GM19328 (cell line): Measurements from ENCODE around the gene SETD1B.
"Not testable (repeated sequence)": the region's sequence is repeated elsewhere in the genome, so short reads cannot be mapped to it uniquely, and the experiment has no call there.

ENCODE experiments used
- ATAC-seq: cut with Tn5 transposase; IDR thresholded peaks from one replicate; pipeline ENCODE4 v1.9.1; 2021; ENCODE audit warnings: mild to moderate bottlenecking, moderate library complexity; ENCODE audit not compliant: unreplicated experiment

The SETD1B gene

DNA sequence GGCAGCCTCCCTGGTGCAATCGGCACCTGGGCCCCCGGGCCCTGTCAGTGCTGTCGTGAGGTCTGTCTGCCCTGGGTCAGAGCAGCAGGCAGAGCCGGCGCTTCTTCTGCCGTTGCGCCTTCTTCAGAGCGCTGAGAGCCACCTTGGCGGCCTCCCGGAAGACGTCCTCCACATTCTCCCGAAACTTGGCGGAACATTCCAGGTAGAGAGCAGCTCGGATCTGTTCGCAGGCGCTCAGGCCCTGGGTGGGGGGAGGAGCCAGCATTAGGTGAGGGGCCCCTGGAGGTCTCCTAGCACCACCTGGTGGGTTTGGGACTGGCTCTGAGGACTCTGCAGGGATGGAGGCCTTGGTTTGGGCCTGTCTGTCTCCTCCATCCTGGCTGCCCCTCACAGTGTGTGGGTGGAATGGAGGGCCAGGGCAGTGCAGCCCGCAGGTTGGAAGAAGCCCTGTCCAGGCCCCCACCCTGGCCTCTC, 24.4 kb upstream of the SETD1B start:
- no peak for ATAC-seq

DNA sequence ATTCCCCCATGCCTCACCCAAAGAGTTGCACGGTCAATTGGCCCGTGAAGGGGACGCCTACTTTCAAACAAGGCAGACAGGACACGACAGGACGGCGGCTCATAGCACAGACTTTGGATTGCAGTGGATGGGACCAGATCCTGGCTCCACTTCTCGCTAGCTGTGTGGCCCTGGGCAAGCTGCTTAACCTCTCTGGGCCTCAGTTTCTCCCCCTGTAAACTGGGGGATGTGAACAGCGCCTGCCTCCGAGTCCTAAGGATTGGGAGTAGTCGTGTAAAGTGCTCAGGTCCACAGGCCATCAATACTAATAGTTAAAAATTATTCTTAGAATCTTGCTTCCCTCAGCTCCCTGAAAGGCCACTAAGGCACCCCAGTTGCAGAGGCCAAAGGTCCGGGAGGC, 23.4 kb upstream of the SETD1B start:
- ATAC-seq: no peak

DNA sequence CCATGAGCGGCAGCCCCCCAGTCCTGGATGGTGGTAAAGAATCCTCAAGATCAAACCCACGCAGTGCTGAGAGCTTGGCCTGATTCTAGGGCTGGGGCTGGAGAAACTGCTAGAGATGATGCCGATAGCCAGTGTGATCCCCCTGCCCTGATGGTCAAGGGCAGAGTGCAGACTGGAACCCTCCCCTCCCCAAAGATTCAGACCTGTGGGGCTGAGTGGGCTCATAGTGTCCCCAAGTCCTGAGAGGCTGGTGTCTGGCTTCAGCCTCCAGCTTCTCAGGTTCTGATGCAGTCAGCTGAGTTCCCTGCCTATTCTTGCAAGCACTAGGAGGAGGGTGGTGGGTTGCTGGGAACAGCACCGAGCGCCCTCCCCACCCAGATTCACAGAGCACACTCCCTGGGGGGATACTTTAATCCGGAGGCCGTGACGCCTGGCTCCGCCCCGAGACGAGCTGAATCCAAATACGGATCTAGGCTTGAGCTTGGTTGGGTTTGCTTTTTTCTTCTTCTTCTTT, 22.3 kb upstream of the SETD1B start:
- ATAC-seq: no peak

DNA sequence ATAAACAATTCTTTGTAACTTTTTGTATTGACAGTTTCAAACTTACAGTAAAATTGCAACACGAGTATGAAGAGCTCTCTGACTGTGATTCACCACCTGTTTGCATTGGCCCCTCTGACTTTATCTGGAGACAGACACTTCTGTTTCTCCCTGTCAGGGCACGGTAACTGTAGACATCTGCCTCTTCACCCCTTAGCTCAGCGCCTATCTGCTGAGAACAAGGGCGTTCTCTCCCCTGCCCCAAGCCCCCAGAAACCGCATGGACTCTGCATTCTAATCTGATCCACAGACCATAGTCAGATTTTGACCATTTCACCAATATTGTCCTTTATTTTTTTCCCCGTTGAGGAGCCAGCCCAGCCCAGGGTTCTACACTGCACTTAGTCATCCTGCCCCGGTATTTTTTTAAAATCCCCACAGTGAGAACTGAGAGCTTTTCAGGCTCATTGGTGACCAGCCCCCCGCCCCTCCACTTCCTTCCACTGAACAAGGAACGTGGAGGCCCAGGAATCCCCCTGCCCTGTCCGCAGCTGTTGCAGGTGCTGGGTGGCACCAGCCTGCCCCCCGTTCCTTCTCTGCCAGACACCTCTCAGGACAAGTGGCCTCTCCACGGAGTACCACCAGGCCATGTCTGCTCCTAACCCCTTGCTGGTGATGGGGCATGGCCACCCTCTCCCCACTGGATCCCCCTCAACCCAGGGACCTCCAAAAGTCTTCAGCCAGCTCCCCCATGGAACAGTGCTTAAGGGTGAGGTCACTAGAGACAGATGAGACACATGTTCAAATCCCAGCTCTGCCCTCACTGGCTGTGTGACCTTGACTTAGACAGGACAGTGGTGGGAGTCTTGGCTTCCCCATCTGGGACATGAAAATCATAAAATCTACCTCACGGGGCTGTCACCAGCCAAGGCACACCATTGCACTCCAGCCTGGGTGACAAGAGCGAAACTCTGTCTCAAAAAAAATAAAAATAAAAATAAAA, 21.5 kb upstream of the SETD1B start:
- ATAC-seq: no peak

DNA sequence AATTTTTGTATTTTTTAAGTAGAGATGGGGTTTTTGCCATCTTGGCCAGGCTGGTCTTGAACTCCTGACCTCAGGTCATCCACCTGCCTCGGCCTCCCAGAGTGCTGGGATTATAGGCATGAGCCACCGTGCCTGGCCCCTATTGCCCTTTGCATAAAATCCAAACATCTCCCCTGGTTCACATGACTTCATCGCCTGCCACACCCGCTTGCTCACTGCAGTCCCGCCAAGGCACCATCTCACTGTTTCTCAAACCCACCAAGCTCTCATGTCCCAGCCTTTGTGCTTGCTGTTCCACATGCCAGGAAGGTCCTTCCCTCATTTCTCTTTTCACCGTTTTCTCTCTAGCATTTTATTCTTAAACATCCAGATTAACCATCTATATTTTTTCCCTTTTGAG, 20.0 kb upstream of the SETD1B start:
- no peak for ATAC-seq

DNA sequence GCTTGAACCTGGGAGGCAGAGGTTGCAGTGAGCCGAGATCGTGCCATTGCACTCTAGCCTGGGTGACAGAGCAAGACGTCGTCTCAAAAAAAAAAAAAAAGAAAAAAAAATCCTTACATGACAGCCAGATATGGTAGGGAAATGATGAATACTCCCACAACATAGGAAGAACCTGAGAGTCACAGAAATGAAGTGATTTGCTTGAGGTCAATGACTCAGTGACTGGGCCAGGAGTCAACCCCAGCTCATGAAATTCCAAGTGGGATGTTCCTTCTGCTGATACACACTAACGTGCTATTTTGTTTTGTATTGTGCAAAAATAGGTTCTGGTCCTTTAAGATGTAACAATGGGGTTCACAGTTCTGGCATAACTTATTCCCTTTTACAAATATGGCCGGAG, 19.3 kb upstream of the SETD1B start:
- ATAC-seq: no peak

DNA sequence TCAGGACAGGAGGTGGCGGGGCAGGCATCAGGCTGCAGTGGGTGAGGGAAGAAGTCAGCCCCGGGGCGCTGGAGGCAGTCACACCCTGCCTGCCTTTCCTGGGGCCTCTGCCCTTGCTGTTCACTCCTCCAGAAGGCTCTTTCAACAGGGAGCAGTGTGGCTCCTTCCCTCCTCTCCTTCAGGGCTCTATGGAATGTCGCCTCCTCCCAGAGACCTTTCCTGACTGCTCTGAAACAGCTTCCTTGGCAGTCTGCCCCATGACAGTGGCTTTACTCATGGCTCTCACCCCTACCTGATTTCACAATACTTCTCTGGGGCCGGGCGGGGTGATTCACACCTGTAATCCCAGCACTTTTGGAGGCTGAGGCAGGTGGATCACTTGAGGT, 17.4 kb upstream of the SETD1B start:
- ATAC-seq: no peak

DNA sequence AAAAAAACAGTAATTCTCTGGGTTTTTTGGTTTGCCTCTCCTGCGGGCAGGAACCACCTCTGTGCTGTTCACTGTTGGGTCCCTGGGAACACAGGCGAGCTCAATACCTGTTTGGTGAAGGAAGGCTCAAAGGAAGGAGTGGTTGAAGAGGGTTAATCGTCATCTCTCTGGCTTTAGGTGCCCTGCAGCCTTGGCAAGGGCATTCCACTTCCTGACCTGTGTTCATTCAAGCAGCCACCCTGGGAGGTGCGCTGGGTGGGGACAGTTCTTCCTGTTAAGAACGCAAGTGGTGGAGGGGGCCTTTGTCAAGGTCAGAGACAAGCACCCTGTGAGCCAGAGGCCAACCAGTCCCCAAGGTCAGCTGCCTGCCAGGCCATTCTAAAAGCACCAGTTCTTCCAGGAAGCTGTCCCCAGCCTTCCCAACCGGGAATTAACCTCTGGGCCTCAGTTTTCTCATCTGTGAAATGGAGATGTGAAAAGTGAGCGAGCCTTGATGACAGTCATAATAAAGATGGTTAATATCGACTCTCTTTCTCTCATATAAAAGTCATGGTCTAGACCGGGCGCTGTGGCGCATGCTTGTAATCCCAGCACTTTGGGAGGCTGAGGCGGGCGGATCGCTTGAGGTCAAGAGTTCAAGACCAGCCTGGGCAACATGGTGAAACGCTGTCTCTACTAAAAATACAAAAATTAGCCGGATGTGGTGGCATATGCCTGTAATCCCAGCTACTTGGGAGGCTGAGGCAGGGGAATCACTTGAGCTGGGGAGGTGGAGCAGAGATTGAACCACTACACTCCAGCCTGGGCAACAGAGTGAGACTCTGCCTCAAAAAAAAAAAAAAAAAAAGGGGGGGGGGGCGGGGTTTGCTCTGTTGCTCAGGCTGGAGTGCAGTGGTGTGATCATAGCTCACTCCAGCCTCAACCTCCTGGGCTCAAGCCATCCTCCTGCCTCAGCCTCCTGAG, 16.5 kb upstream of the SETD1B start:
- no peak for ATAC-seq

DNA sequence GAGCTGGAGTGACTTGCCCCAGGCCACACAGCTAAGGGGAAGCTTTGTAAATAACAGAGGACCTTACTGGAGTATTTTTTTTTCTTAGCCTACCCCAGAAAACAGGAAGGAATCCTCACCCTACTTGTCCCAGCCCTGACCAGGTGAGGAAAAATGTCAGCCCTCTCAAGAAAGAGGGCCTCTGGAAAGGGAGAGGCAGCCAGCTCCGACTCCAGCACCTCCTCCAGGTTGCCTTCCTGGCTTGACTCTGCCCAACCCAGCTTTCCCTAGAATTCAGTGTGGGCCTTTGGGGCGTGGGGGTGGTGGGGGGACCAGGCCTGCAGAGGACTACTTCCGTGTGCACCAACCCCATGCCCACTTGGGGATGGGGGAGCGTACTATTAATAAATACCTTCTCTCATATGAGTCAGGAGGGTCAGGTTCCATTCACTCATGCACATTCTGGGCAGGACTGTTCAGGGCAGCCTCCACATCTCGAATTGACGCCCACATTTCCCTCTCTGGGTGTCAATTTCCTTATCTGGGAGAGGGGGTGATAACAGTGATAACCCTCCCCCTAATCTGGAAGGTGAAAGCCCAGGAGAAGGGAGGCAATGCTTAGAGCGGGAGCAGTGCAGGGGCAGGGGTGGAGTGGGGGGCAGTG, 15.5 kb upstream of the SETD1B start:
- no peak for ATAC-seq

DNA sequence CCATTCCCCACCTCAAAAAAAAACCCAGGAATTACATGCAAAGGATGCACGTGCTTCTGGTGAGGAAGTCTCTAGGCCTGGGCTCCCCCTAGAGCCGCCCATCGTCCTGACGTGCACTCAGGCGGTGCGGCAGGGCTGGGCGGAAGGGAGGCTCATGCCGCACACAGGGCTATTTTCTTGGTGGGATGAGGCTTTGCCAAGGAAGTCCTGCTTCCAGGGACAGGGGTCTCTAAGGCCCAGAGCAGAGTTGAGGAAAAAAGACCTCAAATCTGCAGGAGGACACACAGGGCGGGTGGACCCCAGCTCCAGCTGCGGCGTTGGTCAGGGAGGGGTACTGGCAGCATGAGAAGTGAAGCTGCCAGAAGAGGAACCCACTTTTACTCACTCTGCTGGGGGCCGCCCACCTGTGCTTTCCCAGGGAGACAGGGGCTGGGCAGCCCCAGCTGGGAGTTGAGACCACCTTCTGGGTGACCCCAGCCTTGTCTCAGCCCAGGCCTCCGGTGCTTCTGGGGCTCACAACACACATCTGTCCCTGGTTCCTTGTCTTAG, 14.5 kb upstream of the SETD1B start:
- ATAC-seq: no peak

DNA sequence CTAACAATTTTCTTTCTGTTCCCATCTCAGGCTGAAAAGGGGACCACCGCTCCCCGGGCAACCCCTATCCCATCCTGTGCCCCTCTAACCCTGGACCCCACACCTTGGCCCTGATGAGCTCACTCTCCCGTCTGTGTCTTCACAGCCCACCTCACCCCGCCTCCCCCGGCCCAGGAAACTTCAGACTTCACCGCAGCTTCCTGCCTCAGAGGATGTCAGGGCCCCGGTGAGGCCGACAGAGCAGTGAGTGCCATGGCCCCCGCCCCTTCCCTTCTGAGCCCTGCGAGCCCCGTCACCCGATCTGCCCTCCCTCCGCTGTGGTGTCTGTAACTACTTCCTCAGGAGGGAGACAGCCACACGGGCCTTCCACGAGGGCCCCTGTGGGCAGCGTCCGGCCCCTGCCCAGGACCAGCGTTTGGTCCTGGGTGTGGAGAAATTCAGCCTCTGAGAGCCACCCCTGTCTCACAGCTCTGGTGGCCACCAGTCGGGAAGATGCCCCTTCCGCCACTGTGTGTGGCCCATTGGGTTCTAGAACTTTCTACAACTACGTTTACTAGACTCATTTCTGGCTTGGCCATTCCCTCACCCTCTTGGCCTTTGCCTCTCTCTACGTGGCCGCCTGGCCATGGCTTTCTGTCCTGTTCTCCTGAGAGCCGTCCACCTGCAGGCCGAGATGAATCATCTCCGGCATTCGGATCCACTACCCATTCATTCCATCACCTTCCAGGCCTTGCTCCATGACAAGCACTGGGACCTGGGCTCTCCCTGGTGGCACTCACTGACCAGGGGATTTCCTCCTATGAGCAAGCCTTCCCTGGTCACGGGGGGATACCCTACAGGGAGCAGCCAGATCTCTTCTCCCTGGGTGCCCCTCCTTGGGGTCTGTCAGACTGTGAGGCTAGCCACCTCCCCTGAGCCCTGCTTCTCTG, 13.7 kb upstream of the SETD1B start:
- ATAC-seq: peak; percentile 36

DNA sequence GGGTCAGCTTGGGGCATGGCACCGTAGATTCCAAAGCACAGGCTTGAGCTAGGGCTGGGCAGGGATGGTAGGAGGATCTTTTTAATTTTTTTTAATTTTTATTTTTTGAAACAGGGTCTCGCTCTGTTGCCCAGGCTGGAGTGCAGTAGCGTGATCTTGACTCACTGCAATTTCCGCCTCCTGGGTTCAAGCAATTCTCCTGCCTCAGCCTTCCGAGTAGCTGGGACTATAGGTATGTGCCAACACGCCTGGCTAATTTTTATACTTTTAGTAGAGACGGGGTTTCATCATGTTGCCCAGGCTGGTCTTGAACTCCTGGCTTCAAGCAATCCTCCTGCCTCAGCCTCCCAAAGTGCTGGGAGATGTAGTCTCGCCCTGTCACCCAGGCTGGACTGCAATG, 13.0 kb upstream of the SETD1B start:
- ATAC-seq: not testable (repeated sequence)

DNA sequence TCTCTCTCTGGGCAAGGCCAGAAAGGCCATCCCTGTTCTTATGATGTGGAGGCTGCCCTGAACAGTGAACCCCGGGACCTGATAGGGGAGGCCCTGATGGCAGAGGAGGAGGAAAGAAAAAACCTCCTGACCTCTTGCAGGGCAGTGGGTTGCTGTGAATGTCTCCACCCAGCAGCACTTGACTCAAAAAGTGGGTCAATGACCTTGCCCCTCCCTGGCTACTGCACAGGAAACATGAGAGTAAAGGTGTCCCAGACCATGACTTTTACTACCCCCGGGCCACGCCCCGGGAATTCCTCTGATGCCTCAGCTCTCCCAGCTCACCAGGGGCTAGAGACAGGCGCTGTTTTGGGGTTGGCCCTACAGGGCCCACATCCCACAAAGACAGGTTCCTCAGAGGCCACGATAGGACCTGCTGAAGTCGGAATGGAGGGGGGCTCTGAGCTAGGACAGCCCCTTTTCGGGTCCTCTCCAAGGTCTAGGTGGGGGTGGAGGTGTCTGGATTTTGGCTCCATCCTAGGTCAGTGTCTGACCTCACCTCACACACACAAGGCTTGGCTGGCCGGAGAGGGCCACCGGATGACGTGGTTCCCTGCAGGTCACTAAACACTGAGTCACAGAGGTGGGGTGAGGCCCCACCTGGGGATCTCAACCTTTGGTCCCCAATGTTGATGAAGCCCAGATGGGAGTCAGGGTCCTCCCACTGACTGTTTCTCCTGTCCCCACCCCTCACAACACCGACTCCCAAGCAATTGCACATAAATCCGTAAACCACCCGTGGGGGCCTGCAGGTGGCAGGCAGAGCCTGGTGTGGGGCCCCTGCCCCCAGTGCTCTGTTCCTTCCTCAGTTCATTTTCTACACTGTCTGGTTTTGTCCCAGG, 11.9 kb upstream of the SETD1B start:
- ATAC-seq: no peak

DNA sequence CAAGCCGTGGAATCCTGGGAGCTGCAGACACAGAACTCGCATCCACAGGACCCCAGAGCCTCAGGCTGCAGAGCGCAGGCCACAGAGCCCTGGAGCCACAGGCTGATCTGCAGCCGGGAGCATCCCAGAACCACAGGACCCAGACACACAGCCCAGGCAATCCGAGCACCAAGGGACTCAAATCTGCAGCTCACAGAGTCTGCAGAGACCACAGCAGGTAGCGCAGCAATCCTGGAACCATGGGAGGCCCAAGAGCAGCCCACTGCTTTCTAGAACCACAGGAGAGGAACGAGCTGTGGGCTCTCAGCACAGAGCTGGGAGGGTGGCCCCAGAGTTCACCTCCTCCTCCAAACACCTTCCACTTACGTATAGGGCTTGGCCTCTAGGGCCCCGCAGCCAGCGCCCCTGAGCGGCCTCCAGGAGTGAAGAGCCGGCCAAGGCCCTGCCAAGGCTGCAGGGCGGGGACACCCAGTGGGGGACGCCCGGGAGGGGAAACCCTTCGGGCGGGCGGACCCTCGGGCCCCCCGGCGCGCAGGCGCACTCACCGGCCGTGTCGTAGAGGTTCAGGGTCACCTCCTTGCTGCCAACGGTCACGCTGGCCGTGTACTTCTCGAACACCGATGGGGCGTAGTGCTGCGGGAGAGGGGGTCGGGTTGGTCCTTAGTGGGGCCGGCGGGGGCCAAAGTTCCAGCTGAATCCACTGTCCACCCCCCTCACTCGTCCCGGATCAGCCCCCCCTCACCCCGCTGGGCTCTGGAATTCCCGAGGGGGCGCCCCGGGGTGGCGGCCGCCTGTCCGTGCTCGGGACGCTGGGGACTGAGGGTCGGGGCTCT, 11.0 kb upstream of the SETD1B start:
- ATAC-seq: no peak

DNA sequence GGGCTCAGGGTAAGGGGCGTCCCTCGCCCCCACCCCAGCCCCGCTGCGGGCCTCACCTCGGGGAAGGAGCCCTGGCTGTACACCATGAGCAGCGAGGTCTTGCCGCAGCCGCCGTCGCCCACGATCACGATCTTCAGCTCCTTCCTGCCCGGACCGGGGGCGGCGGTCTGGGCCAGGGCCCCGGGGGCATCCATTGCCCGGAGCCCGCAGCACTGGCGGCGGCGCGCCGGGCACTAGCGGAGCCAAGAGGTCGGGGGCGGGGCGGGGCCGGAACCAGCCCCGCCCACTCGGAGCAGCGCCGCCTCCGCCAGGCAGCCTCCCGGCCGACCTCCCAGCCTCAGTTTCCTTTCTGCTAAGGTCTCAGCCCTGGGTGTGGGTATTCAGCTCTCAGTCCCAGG, 10.4 kb upstream of the SETD1B start, which contains the start of gene RHOF:
Gene RHOF, minus strand, starts transcription at position 249 of the 398 bp plus-strand sequence. Its CDS starts 55 bp downstream, at position 194.
- ATAC-seq: peak; percentile 8

DNA sequence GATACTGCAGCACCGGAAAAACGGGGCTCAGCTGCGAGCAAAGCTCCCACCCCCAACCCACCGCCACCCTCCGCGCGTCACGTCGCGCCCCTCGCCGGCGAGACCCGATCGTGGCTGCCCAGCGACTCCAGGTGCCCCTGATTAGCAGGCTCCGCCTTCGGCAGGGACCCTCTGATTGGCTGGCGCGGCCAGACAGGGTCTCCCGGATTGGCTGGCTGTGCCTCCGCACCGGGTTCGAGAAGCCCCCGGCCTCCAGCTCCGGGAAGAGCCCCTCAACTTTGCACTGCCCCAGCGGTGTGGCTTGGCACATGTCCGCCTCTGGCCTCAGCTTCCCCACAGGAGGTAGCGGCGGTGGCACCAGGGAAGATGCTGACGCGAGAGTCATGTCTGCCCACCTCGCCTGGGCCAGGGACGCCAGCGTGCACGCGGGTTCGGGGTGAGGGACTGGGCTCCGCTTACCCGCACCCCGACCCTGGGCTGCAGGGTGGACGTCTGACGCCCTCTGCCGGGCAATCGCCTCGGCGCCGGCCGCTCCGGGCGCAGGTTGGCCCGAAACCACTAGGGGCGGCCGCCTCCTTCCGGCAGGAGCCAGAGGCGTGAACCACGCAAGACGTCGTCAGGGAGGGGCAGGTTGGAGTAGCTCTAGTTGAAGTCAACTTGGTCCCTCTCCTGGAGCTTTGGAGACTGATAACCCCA, 9.8 kb upstream of the SETD1B start:
- ATAC-seq: peak; percentile 51

DNA sequence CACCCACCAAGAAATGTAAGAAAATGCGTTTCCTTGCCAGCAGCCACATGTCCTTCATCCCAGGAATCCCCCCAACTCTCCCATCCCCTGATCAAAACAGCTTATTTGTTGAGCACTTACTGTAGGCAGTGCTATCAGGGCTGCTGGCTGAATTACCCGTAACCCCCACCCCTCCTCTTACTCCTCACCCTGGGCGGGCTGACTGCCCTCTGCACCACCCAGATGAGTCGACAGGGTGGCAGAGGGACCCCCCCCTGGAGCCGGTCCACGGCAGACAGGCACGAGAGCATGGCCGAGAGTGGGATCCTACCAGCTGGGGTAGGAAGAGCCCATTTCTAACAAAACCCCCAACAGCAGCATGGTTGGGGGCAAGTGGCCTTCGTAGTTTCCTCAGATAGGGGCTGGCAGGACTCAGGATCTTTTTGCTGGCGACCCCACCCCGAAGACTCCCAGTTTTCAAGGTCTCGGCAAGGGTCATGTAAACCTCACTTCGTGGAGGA, 9.2 kb upstream of the SETD1B start:
- ATAC-seq: peak; percentile 4
